Thyroid gland (tissue), 4 donors: Measurements from ENCODE around the gene PTPA. TPM values are rescaled to one million over a fixed set of nuclear protein-coding genes. Genes with fewer than 3 reads are reported as not detected.
A peak's percentile ranks its signal among the peaks of the same experiment; 100 is the strongest.

Experiments used
- DNase-seq, 2 donors: peaks; one replicate each; pipeline ENCODE4 v3.0.0-alpha.2; 2019
- H3K27ac ChIP-seq, 3 donors: fragments of 200-600 bp; sonication (generic); 1 replicate in 2 of 3; 2 replicates in 1 of 3; pipeline ENCODE4 v1.5.1; 2016 to 2019; ENCODE audit warnings: mild to moderate bottlenecking in 1 of 3, moderate library complexity in 1 of 3
- H3K27me3 ChIP-seq: fragments of 200-600 bp; sonication (generic); one replicate; pipeline ENCODE4 v1.5.1; 2019
- H3K36me3 ChIP-seq, 2 donors: fragments of 200-600 bp; sonication (generic); one replicate each; pipeline ENCODE4 v1.5.1; 2016 to 2019
- H3K4me1 ChIP-seq, 2 donors: fragments of 200-600 bp; sonication (generic); one replicate each; pipeline ENCODE4 v1.5.1; 2017 to 2019
- H3K4me3 ChIP-seq, 3 donors: fragments of 200-600 bp; sonication (generic); replicated peaks in 1 of 3; 1 replicate in 2 of 3; 2 replicates in 1 of 3; pipeline ENCODE4 v1.5.1; 2016; ENCODE audit warnings: mild to moderate bottlenecking in 1 of 3
- H3K9me3 ChIP-seq: fragments of 200-600 bp; sonication (generic); one replicate; pipeline ENCODE4 v1.5.1; 2017
- CTCF ChIP-seq, 6 experiments: fragments of 200-600 bp in 3 of 6; fragments of 450-650 bp in 3 of 6; sonication (generic) in 3 of 6; IDR thresholded peaks; one replicate each; pipeline ENCODE4 v1.5.1; 2016 to 2019; ENCODE audit warnings: antibody characterized with exemption in 6 of 6, mild to moderate bottlenecking in 2 of 6, inconsistent platforms in 1 of 6, moderate library complexity in 1 of 6
- POLR2A ChIP-seq, 2 donors: fragments of 450-650 bp; IDR thresholded peaks; one replicate each; pipeline ENCODE4 v1.6.1; 2017; ENCODE audit warnings: antibody characterized with exemption in 2 of 2, mild to moderate bottlenecking in 2 of 2, moderate library complexity in 1 of 2
- WGBS, 2 donors: methylation state at CpG; one replicate each; pipeline ENCODE4 v1.1.5; 2017; 5-methylcytosine and 5-hydroxymethylcytosine counted together
- intact Hi-C: fragments of 100-400 bp; cut with DNase I; formaldehyde crosslinking; loops from one replicate; pipeline ENCODE4 v1.15.1; 2023
- total RNA-seq, 4 donors: library from RNA; depleted of rRNA; stranded (reverse); fragments of >200 nt; gene quantifications; one replicate each; pipeline ENCODE4 v1.2.3, GENCODE V29; 2016

PTPA gene
- total RNA-seq, 4 donors from 2014 or later = 45.0 to 117 (median 89.5) TPM

DNA sequence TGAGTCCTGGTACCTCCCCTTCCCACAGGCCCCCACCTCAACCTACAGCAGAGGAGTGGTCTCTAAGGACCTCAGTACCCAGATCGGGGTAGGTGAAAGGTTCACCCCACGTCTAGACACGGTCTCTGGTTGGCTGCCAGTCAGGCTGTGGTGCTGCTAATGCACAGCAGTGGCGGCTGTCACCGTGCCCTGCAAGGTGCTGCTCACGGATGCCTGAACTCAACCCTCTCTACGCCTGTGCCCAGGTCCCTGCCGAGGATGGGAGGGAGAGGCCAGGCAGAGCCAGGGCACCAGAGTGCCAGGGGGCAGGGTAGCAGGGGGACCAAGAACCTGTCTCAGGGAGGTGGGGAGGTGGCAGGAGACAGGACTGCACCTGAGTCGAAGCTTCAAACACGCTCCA is 52.5 kb downstream of the PTPA start:
- H3K4me3 ChIP-seq = no peak overlapping the region
- H3K4me1 ChIP-seq = peaks cover 25% of the 10 kb centered on the region in 2 donors
- 82 to 100% methylated on average over 3 to 7 of the region's 10 CpGs for WGBS, 2 donors
- TF ChIP-seq POLR2A (IDR thresholded peaks at IDR 0.05) (no peak), CTCF (IDR thresholded peaks at IDR 0.05) (no peak)
- no peaks in the 10 kb centered on the region for H3K36me3 ChIP-seq
- no peak for DNase-seq
- intact Hi-C loops = no loop called here
- H3K9me3 ChIP-seq = no peaks in the 10 kb centered on the region
- H3K27ac ChIP-seq = peak overlapping the region in 2 of 3 donors; percentile 29 to 46
- H3K27me3 ChIP-seq = no peaks in the 10 kb centered on the region

DNA sequence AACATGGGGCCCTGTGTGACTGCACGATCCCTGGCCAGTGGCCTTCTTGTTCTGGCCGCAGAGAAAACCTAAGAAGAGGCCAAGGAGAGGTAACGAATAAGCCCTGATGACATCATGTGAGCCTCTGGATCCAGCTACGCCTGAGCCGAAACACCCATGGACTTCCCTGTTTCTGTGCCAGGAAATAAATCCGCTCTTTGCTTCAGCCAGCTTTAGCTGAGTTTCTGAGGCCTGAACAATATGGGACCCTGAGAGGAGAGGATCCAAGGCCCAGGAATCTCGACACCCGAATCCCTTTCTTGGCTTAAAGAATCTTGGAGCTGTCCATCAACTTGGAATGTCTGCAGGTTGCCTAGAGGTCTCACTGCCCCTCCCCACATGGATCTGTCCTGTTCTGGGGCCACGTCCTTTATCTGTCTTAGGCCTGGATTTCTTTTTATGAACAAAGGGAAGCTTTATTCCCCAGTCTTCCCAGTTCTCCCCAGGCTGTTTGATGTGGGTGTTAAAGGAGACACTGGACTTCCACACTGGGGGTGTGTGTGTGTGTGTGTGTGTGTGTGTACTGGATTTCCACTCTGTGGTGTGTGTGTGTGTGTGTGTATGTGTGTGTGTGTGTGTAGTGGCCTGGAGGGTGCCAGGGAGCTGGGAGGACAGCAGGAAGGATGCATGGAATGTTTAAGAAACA is 53.2 kb downstream of the PTPA start:
- H3K27ac ChIP-seq = peak overlapping the region in 2 of 3 donors; percentile 29 to 46
- no peaks in the 10 kb centered on the region for H3K36me3 ChIP-seq
- DNase-seq = no peak
- H3K9me3 ChIP-seq = no peaks in the 10 kb centered on the region
- intact Hi-C loops = no loop called here
- H3K4me1 ChIP-seq = peaks cover 25 to 26% of the 10 kb centered on the region in 2 donors
- H3K27me3 ChIP-seq = no peaks in the 10 kb centered on the region
- 84 to 87% methylated on average over 9 of the region's 9 CpGs for WGBS, 2 donors
- TF ChIP-seq POLR2A (IDR thresholded peaks at IDR 0.05) (no peak), CTCF (IDR thresholded peaks at IDR 0.05) (no peak)
- H3K4me3 ChIP-seq = no peak overlapping the region

DNA sequence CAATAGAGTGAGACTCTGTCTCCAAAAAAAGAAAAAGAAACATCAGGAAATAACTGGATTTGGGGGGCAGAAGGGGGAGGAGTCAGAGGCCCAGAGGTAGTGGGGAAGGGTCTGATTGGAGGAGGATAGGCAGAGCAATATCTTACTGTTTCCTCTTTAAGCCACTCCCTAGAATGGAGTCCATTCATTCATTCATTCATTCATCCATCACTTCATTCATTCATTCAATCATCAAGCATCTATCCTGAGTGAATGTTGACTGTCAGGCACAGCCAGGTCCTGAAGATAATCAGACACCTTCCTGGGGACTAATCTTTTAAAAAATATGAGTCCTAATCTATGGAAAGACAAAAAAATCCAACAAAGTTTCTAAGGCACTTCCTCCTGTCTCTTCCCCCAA is 54.0 kb downstream of the PTPA start:
- Histone ChIP-seq H3K27ac (no peak overlapping the region), H3K4me3 (no peak overlapping the region), H3K9me3 (no peaks in the 10 kb centered on the region), H3K27me3 (no peaks in the 10 kb centered on the region), H3K36me3 (no peaks in the 10 kb centered on the region), H3K4me1 (peaks cover 26 to 30% of the 10 kb centered on the region in 2 donors)
- TF ChIP-seq POLR2A (IDR thresholded peaks at IDR 0.05) = no peak
- no peak for TF ChIP-seq CTCF (IDR thresholded peaks at IDR 0.05)
- DNase-seq = no peak
- intact Hi-C loops = no loop called here

DNA sequence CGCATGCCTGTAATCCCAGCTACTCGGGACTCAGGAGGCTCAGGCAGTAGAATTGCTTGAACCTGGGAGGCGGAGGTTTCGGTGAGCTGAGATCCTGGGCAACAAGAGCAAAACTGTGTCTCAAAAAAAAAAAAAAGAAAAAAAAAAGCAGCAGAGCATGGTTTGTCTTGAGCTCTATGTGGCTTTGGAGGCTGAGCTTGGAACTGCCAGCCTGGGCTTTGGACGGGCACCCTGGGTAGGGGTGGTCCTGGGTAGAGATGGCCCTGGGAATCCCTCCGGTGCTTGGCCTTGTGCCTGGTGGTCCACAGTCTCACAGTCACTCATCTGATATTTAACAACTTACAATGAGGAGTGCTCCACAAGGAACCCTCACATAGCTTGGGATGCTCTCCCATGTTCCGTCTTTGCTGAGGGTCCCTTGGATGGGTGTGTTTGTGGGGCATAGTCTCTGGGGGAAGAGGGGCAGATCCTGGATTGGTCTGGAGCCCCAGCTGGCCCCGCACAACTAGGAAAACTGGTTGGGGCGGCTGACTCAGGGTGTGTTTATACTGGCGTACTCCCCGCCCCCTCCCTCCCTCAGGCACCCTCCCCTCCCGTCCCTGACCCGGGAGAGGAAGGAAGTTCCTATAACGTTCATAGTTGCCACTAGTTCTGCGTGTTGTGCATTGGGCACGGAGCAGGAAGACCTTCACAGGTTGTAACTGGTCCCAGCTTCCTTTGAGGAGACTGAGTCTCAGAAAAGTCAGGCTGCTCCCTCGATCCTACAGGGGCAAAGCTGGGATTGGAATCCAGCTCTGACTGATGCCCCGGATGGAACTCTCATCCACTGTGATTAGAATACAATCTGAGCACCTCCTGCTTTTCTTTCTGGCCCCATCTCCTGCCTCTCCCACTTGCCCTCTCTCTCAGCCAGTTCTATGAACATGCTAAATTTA is 55.7 kb downstream of the PTPA start:
- TF ChIP-seq POLR2A (IDR thresholded peaks at IDR 0.05) (peak; percentile 8 to 61), CTCF (IDR thresholded peaks at IDR 0.05) (no peak)
- WGBS, 2 donors = 11 to 14% methylated on average over 16 to 18 of the region's 18 CpGs
- H3K9me3 ChIP-seq = no peaks in the 10 kb centered on the region
- peak overlapping the region; percentile 82 to 93 (median 93) for H3K27ac ChIP-seq
- H3K36me3 ChIP-seq = no peaks in the 10 kb centered on the region
- H3K4me3 ChIP-seq = no peak overlapping the region
- no peaks in the 10 kb centered on the region for H3K27me3 ChIP-seq
- peaks cover 41 to 46% of the 10 kb centered on the region in 2 donors for H3K4me1 ChIP-seq
- peak; percentile 93 to 94 for DNase-seq
- intact Hi-C loops = no loop called here
